K562 (cell line): ENCODE measurements around the gene TM7SF3. TPM values are rescaled to one million over a fixed set of nuclear protein-coding genes. Genes with fewer than 3 reads are reported as not detected.

Source experiments
- ATAC-seq: fragments of 200-7000 bp; cut with Tn5 transposase; 3 replicates; pipeline ENCODE4 v1.9.1; 2020; ENCODE audit warnings: moderate library complexity
- BruUV-seq: library from RNA; stranded (reverse); fragments of 400-500 nt; replicated peaks from 2 replicates; lab custom pipeline; 2021; lab: Mats Ljungman, UMichigan
- CTCF ChIA-PET: fragments of 300-600 bp; formaldehyde crosslinking; extraction: SDS; loops from one replicate; lab custom pipeline; 2021; ENCODE audit warnings: low intra/inter-chr PET ratio; lab: Yijun Ruan, JAX
- POLR2A ChIA-PET: fragments of 300-600, 350-650 bp; sonication (Branson Sonifier 250); formaldehyde crosslinking; extraction: SDS; loops from one replicate; lab custom pipeline; 2021; ENCODE audit warnings: antibody characterized with exemption, inconsistent platforms; lab: Yijun Ruan, JAX
- DNase-seq, 4 experiments: peaks; one replicate each; pipeline versions ENCODE4 v3.0.0 to v3.0.0-alpha.2; 2011 to 2018; ENCODE audit warnings: low spot score in 3 of 4, mixed read lengths in 3 of 4; ENCODE audit errors: extremely low read depth in 1 of 4
- FAIRE-seq: peaks from 2 replicates; lab custom pipeline; 2011; peaks lifted over from hg19 to GRCh38; lab: Jason Lieb, UNC
- H2AFZ ChIP-seq: 2 replicates; pipeline ENCODE4 v1.6.0; 2011; ENCODE audit warnings: low read depth, low read length, control low read depth, inconsistent platforms
- H3K27ac ChIP-seq: fragments of 200-600 bp; 3 replicates; pipeline ENCODE4 v1.8.0; 2011; ENCODE audit warnings: low read depth, mild to moderate bottlenecking, control low read depth, inconsistent platforms, low read length, moderate library complexity, mixed read lengths; ENCODE audit errors: extremely low read depth
- H3K27me3 ChIP-seq, 2 experiments: fragments of 300-600 bp in 1 of 2; 2 replicates in 1 of 2; 3 replicates in 1 of 2; pipeline versions ENCODE4 v1.6.0 to v1.8.0; 2011; ENCODE audit warnings: inconsistent platforms in 2 of 2, low read length in 2 of 2, mild to moderate bottlenecking in 1 of 2, mixed read lengths in 1 of 2, moderate library complexity in 1 of 2; ENCODE audit not compliant: control insufficient read depth in 2 of 2, insufficient read depth in 2 of 2
- H3K36me3 ChIP-seq: fragments of 300-600 bp; 3 replicates; pipeline ENCODE4 v1.8.0; 2011; ENCODE audit warnings: mild to moderate bottlenecking, low read length, inconsistent platforms; ENCODE audit not compliant: control insufficient read depth, insufficient read depth
- H3K4me1 ChIP-seq, 2 experiments: fragments of 200-600 bp in 1 of 2; replicated peaks in 1 of 2; 2 replicates in 1 of 2; 3 replicates in 1 of 2; pipeline versions ENCODE4 v1.5.1 to v1.8.0; 2011; ENCODE audit warnings: inconsistent platforms in 2 of 2, low read length in 2 of 2, mild to moderate bottlenecking in 1 of 2, mixed read lengths in 1 of 2, moderate library complexity in 1 of 2; ENCODE audit not compliant: control insufficient read depth in 2 of 2, insufficient read depth in 2 of 2
- H3K4me2 ChIP-seq: 2 replicates; pipeline ENCODE4 v1.6.1; 2011; ENCODE audit warnings: low read length, control low read depth, inconsistent platforms, mixed read lengths; ENCODE audit not compliant: insufficient read depth
- H3K4me3 ChIP-seq: fragments of 200-600 bp; sonication (generic), shearing (Covaris generic); 2 replicates; pipeline ENCODE4 v1.5.1; 2016; ENCODE audit warnings: control low read depth, inconsistent platforms
- H3K79me2 ChIP-seq: fragments of 200-600 bp; 3 replicates; pipeline ENCODE4 v1.8.0; 2011; ENCODE audit warnings: low read length, inconsistent platforms; ENCODE audit not compliant: control insufficient read depth, insufficient read depth
- H3K9ac ChIP-seq, 2 experiments: 2 replicates each; pipeline versions ENCODE4 v1.6.0 to v1.6.1; 2011; ENCODE audit warnings: low read depth in 2 of 2, low read length in 2 of 2, control low read depth in 1 of 2, inconsistent platforms in 1 of 2, mild to moderate bottlenecking in 1 of 2, mixed read lengths in 1 of 2; ENCODE audit not compliant: insufficient read depth in 1 of 2
- H3K9me1 ChIP-seq: one replicate; pipeline ENCODE4 v1.6.0; 2011; ENCODE audit warnings: inconsistent platforms, mild to moderate bottlenecking, low read length, moderate library complexity; ENCODE audit not compliant: control insufficient read depth, insufficient read depth
- H3K9me3 ChIP-seq: replicated peaks from 2 replicates; pipeline ENCODE4 v1.5.1; 2011; ENCODE audit warnings: low read depth, low read length, inconsistent platforms; ENCODE audit not compliant: control insufficient read depth, insufficient read depth
- H4K20me1 ChIP-seq: replicated peaks from 2 replicates; pipeline ENCODE4 v1.6.1; 2011; ENCODE audit warnings: low read length, inconsistent platforms, mixed read lengths; ENCODE audit not compliant: control insufficient read depth, insufficient read depth
- ARID2 ChIP-seq: fragments of 450-650 bp; IDR thresholded peaks from 2 replicates; pipeline ENCODE4 v1.6.1; 2017; ENCODE audit warnings: antibody characterized with exemption, mild to moderate bottlenecking
- CEBPG ChIP-seq, 3 experiments: fragments of 200-800 bp in 1 of 3; sonication (Bioruptor generic) in 1 of 3; sonication (generic) in 1 of 3; formaldehyde crosslinking in 1 of 3; IDR thresholded peaks in 2 of 3; conservative IDR thresholded peaks in 1 of 3; 2 replicates each; pipeline versions ENCODE4 v1.6.1 to v1.8.0; 2016 to 2022; ENCODE audit warnings: missing compliant biosample characterization in 2 of 3, missing genetic modification characterization in 2 of 3, mild to moderate bottlenecking in 1 of 3, missing genetic modification reagents in 1 of 3
- CGGBP1 ChIP-seq: fragments of 250-450 bp; sonication (Bioruptor Pico); IDR thresholded peaks from 2 replicates; pipeline ENCODE4 v1.9.0; 2021; ENCODE audit warnings: mild to moderate bottlenecking
- FOXA1 ChIP-seq: fragments of 450-650 bp; IDR thresholded peaks from 2 replicates; pipeline ENCODE4 v1.6.1; 2016; ENCODE audit warnings: mild to moderate bottlenecking, borderline replicate concordance
- HNRNPUL1 ChIP-seq: fragments of 200-400 bp; formaldehyde crosslinking; IDR thresholded peaks from 2 replicates; pipeline ENCODE4 v1.6.1; 2017; ENCODE audit warnings: low read length
- MCM7 ChIP-seq, 2 experiments: fragments of 450-650 bp; IDR thresholded peaks; 2 replicates each; pipeline ENCODE4 v1.6.1; 2016 to 2018
- NR3C1 ChIP-seq: sonication (generic); formaldehyde crosslinking; IDR thresholded peaks from 2 replicates; pipeline ENCODE4 v1.8.1; 2022; ENCODE audit warnings: missing genetic modification reagents
- PHB2 ChIP-seq: fragments of 450-650 bp; IDR thresholded peaks from 2 replicates; pipeline ENCODE4 v1.6.1; 2017; ENCODE audit warnings: low read depth
- PURB ChIP-seq: sonication (generic); formaldehyde crosslinking; IDR thresholded peaks from 2 replicates; pipeline ENCODE4 v1.9.0; 2021; ENCODE audit warnings: low read depth, mild to moderate bottlenecking, missing genetic modification reagents
- RBFOX2 ChIP-seq: fragments of 200-400 bp; formaldehyde crosslinking; IDR thresholded peaks from 2 replicates; pipeline ENCODE4 v1.6.1; 2017; ENCODE audit warnings: low read depth, mild to moderate bottlenecking, low read length, moderate library complexity
- RFX7 ChIP-seq: fragments of 250-450 bp; sonication (Bioruptor Pico); IDR thresholded peaks from 2 replicates; pipeline ENCODE4 v1.5.1; 2021; ENCODE audit warnings: mild to moderate bottlenecking
- SP2 ChIP-seq: IDR thresholded peaks from 2 replicates; pipeline ENCODE4 v1.6.1; 2011; ENCODE audit warnings: mild to moderate bottlenecking, low read depth, low read length, moderate library complexity; ENCODE audit not compliant: poor library complexity, severe bottlenecking; ENCODE audit errors: extremely low read depth
- ZNF57 ChIP-seq: fragments of 450-650 bp; formaldehyde crosslinking; IDR thresholded peaks from 2 replicates; pipeline ENCODE4 v1.4.0; 2020; ENCODE audit warnings: mild to moderate bottlenecking, moderate library complexity
- whole genome bisulfite sequencing: fragments of 100-300 bp; shearing (Covaris generic); methylation state at CpG from one replicate; pipeline ENCODE4 v1.1.6; 2016; ENCODE audit warnings: low coverage, mixed read lengths; ENCODE audit not compliant: insufficient coverage; ENCODE audit errors: missing lambda C conversion rate; 5-methylcytosine and 5-hydroxymethylcytosine counted together
- in situ Hi-C: fragments of 300-500 bp; cut with MboI; formaldehyde crosslinking; loops from 4 replicates; pipeline ENCODE4 v1.15.0; 2018; ENCODE audit warnings: inconsistent platforms, mixed read lengths
- intact Hi-C: fragments of 100-400 bp; cut with micrococcal nuclease; formaldehyde crosslinking; loops from 2 replicates; pipeline ENCODE4 v1.14.2; 2022
- polyA plus RNA-seq, 8 experiments: library from polyadenylated mRNA; depleted of rRNA in 4 of 8; stranded (reverse) in 5 of 8; unstranded in 3 of 8; fragments of >200 nt; fragmentation: Nextera tagmentation in 2 of 8; fragmentation: Illumina TruSeq in 1 of 8; extraction: Ambion mirVana in 2 of 8; extraction: Trizol in 1 of 8; gene quantifications; 2 replicates each; pipeline versions ENCODE4 v1.2.1 to v1.2.3, GENCODE V29; 2011 to 2014; ENCODE audit warnings: inconsistent platforms in 1 of 8, missing spikeins in 1 of 8
- total RNA-seq, 7 experiments: library from RNA; depleted of rRNA in 6 of 7; stranded (reverse); fragments of >200 nt in 6 of 7; fragmentation: Illumina TruSeq in 2 of 7; extraction: Trizol in 2 of 7; gene quantifications; 2 replicates each; pipeline versions ENCODE4 v1.2.1 to v1.2.3, GENCODE V29; 2011 to 2021; ENCODE audit warnings: low replicate concordance in 1 of 7
- TF ChIP-seq, protein P1 (sequence below): sonication (generic); IDR thresholded peaks from 2 replicates; pipeline ENCODE4 v1.6.1; 2016
- TF ChIP-seq, protein P2 (sequence below): IDR thresholded peaks from 2 replicates; pipeline ENCODE4 v1.6.1; 2014; ENCODE audit warnings: antibody characterized with exemption

TM7SF3 gene
- total and polyA plus RNA-seq, 9 of the 15 experiments (the other 6 are each of a cell fraction or from before 2014, with no cell fraction given): 9.3 to 90.4 (median 24.8) TPM

GRCh38 chr12:27025116-27025515 lies 10.9 kb upstream of the TM7SF3 start:
- Histone ChIP-seq H3K27ac (no peak overlapping the region), H3K36me3 (peaks cover 35% of the 10 kb centered on the region), H3K9me1 (no peaks in the 10 kb centered on the region), H2AFZ (no peak overlapping the region), H3K9ac (no peak overlapping the region), H3K79me2 (peaks cover 27% of the 10 kb centered on the region), H3K4me1 (peaks cover 10 to 12% of the 10 kb centered on the region in 2 experiments; a peak in 3 of 5 replicates), H4K20me1 (no peaks in the 10 kb centered on the region), H3K4me3 (no peak overlapping the region), H3K4me2 (no peak overlapping the region), H3K9me3 (no peaks in the 10 kb centered on the region), H3K27me3 (no peaks in the 10 kb centered on the region)
- BruUV-seq: no TSS peak
- in situ Hi-C loops: no loop called here
- FAIRE-seq (no peak), ATAC-seq (no peak), DNase-seq (no peak)
- intact Hi-C loops: no loop called here
- 20% methylated on average over 1 of the region's 1 CpG for WGBS
- TF ChIP-seq HNRNPUL1: no peak
- no peak for TF ChIP-seq ARID2
- TF ChIP-seq CGGBP1 (CRISPR knock-in tag): no peak
- TF ChIP-seq PHB2: no peak
- TF ChIP-seq NR3C1: no peak
- POLR2A ChIA-PET: interaction anchor here (0.6 to 1.0 kb wide), 2 partner anchors 11 to 108 kb away, joined by 3 read pairs; no protein-coding TSS in a partner anchor
- CTCF ChIA-PET: no interaction called here

GRCh38 chr12:27024291-27024690 lies 10.1 kb upstream of the TM7SF3 start:
- H3K4me2 ChIP-seq: no peak overlapping the region
- BruUV-seq: no TSS peak
- H3K4me3 ChIP-seq: no peak overlapping the region
- no peak for TF ChIP-seq SP2
- no peak for TF ChIP-seq MCM7 (IDR thresholded peaks at IDR 0.05)
- TF ChIP-seq PURB: no peak
- TF ChIP-seq, protein P1, sequence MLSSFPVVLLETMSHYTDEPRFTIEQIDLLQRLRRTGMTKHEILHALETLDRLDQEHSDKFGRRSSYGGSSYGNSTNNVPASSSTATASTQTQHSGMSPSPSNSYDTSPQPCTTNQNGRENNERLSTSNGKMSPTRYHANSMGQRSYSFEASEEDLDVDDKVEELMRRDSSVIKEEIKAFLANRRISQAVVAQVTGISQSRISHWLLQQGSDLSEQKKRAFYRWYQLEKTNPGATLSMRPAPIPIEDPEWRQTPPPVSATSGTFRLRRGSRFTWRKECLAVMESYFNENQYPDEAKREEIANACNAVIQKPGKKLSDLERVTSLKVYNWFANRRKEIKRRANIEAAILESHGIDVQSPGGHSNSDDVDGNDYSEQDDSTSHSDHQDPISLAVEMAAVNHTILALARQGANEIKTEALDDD: no peak
- TF ChIP-seq, protein P2, sequence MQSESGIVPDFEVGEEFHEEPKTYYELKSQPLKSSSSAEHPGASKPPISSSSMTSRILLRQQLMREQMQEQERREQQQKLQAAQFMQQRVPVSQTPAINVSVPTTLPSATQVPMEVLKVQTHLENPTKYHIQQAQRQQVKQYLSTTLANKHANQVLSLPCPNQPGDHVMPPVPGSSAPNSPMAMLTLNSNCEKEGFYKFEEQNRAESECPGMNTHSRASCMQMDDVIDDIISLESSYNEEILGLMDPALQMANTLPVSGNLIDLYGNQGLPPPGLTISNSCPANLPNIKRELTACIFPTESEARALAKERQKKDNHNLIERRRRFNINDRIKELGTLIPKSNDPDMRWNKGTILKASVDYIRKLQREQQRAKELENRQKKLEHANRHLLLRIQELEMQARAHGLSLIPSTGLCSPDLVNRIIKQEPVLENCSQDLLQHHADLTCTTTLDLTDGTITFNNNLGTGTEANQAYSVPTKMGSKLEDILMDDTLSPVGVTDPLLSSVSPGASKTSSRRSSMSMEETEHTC: no peak
- TF ChIP-seq CEBPG (CRISPR knock-in tag; IDR thresholded peaks at IDR 0.05): no peak
- no peak for TF ChIP-seq CEBPG (tag; conservative IDR thresholded peaks at IDR 0.05 in 1 of 2, IDR thresholded peaks at IDR 0.05 in 1 of 2)
- no peak for TF ChIP-seq ZNF57 (CRISPR knock-in tag)
- TF ChIP-seq FOXA1: no peak
- TF ChIP-seq RBFOX2: no peak
- no peak for TF ChIP-seq RFX7 (CRISPR knock-in tag)

More at GRCh38 chr12:27024291-27024690, 10.1 kb upstream of the TM7SF3 start:
- Histone ChIP-seq H2AFZ (no peak overlapping the region), H3K36me3 (peaks cover 26% of the 10 kb centered on the region), H3K4me1 (peaks cover 10 to 12% of the 10 kb centered on the region in 2 experiments; a peak in 3 of 5 replicates), H3K9me3 (no peaks in the 10 kb centered on the region), H3K27me3 (no peaks in the 10 kb centered on the region), H3K9me1 (no peaks in the 10 kb centered on the region), H3K79me2 (peaks cover 27% of the 10 kb centered on the region), H3K9ac (no peak overlapping the region), H4K20me1 (no peaks in the 10 kb centered on the region), H3K27ac (no peak overlapping the region)
- no peak for FAIRE-seq
- POLR2A ChIA-PET: interaction anchor here (1.0 kb wide), 1 partner anchor 11 kb away, joined by 3 read pairs; no protein-coding TSS in a partner anchor
- CTCF ChIA-PET: no interaction called here
- WGBS: 62% methylated on average over 1 of the region's 1 CpG
- in situ Hi-C loops (no loop called here), intact Hi-C loops (no loop called here)
- no peak for ATAC-seq
- no peak for DNase-seq
